Fibroblast of lung (primary cell): ENCODE data around the gene DDX20.

ENCODE experiments used
- CTCF ChIP-seq, 2 donors: IDR thresholded peaks in 1 of 2; conservative IDR thresholded peaks in 1 of 2; 1 replicate in 1 of 2; 2 replicates in 1 of 2; pipeline ENCODE4 v1.5.1; 2011 to 2012; ENCODE audit warnings: low read length in 2 of 2, control low read depth in 1 of 2, inconsistent platforms in 1 of 2, low read depth in 1 of 2, mild to moderate bottlenecking in 1 of 2
- EZH2 ChIP-seq: IDR thresholded peaks from 2 replicates; pipeline ENCODE4 v1.5.1; 2012; ENCODE audit warnings: low read length, control low read depth, mild to moderate bottlenecking; ENCODE audit errors: missing control alignments

- no peak for TF ChIP-seq EZH2
- TF ChIP-seq CTCF (conservative IDR thresholded peaks at IDR 0.05 in 1 of 2, IDR thresholded peaks at IDR 0.05 in 1 of 2; ENCODE audit: low read depth in 1 of 2, low read length in 2 of 2) = no peak
Measured at GRCh38 chr1:111729946-111730681, 25.6 kb upstream of the DDX20 start.
